MM.1S (cell line): ENCODE results near the gene BMPR1A.

ENCODE experiments used
- CTCF ChIP-seq: fragments of 300-600 bp; sonication (generic); IDR thresholded peaks from 2 replicates; pipeline ENCODE4 v1.5.1; 2016; ENCODE audit warnings: antibody characterized with exemption, low read length, mixed read lengths
- EZH2 ChIP-seq: fragments of 300-600 bp; sonication (generic); optimal IDR thresholded peaks from 2 replicates; pipeline ENCODE3; 2017; ENCODE audit warnings: low read depth, mild to moderate bottlenecking, antibody characterized with exemption, low read length, mixed read lengths

GRCh38 chr10:86795353-86795752 is 38.9 kb downstream of the BMPR1A start:
- TF ChIP-seq CTCF (no peak), EZH2 (no peak)
